Measurements from ENCODE around the gene EPHA4. TPM values are rescaled to one million over a fixed set of nuclear protein-coding genes. Genes with fewer than 3 reads are reported as not detected.

EPHA4 gene
- total RNA-seq, 2 donors from 2014 or later = 8.9 to 17.1 TPM

- H3K4me1 ChIP-seq = no peaks in the 10 kb centered on the region
- no peak overlapping the region for H3K27ac ChIP-seq
- H3K9ac ChIP-seq (ENCODE audit: low read depth in 2 of 2, low read length in 2 of 2) = no peak overlapping the region
- intact Hi-C loops (cut with DNase I) = no loop called here
- no peak for DNase-seq
- H3K4me3 ChIP-seq = no peak overlapping the region
- H3K9me3 ChIP-seq = no peaks in the 10 kb centered on the region
- no peaks in the 10 kb centered on the region for H3K36me3 ChIP-seq
- H3K27me3 ChIP-seq = no peaks in the 10 kb centered on the region
- TF ChIP-seq, protein P1, sequence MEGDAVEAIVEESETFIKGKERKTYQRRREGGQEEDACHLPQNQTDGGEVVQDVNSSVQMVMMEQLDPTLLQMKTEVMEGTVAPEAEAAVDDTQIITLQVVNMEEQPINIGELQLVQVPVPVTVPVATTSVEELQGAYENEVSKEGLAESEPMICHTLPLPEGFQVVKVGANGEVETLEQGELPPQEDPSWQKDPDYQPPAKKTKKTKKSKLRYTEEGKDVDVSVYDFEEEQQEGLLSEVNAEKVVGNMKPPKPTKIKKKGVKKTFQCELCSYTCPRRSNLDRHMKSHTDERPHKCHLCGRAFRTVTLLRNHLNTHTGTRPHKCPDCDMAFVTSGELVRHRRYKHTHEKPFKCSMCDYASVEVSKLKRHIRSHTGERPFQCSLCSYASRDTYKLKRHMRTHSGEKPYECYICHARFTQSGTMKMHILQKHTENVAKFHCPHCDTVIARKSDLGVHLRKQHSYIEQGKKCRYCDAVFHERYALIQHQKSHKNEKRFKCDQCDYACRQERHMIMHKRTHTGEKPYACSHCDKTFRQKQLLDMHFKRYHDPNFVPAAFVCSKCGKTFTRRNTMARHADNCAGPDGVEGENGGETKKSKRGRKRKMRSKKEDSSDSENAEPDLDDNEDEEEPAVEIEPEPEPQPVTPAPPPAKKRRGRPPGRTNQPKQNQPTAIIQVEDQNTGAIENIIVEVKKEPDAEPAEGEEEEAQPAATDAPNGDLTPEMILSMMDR (IDR thresholded peaks at IDR 0.05) = no peak
Measured at GRCh38 chr2:221392228-221392881, 179.7 kb downstream of the EPHA4 start.

GRCh38 chr2:221390878-221391277, 181.2 kb downstream of the EPHA4 start:
- H3K4me1 ChIP-seq = no peaks in the 10 kb centered on the region
- H3K27me3 ChIP-seq = no peaks in the 10 kb centered on the region
- no peak overlapping the region for H3K9ac ChIP-seq (ENCODE audit: low read depth in 2 of 2, low read length in 2 of 2)
- no peak overlapping the region for H3K4me3 ChIP-seq
- H3K36me3 ChIP-seq = no peaks in the 10 kb centered on the region
- no peak for DNase-seq
- no peaks in the 10 kb centered on the region for H3K9me3 ChIP-seq
- no peak overlapping the region for H3K27ac ChIP-seq
- TF ChIP-seq, protein P1 (IDR thresholded peaks at IDR 0.05) = no peak
- intact Hi-C loops (cut with DNase I) = no loop called here

DNA sequence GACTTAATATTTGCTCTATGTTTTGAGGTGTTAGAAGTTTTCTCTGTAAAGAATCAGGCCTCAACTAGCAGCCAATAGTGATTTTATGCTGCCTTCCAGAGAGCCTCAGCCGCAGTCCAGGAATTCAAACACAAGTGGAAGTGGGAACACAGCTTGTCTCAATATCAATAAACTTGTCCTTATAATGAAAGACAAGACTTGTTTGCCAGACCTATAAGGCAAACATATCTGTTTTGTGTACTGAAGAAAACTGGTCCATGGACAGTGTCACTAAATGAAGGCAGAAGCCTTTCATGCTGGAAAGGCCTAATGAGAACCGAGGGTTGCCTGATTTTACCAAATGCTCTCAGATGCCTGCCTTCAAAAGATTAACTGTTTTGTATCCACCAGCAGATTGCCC, 182.2 kb downstream of the EPHA4 start:
- H3K9ac ChIP-seq (ENCODE audit: low read depth in 2 of 2, low read length in 2 of 2) = no peak overlapping the region
- H3K36me3 ChIP-seq = no peaks in the 10 kb centered on the region
- TF ChIP-seq, protein P1 (IDR thresholded peaks at IDR 0.05) = no peak
- intact Hi-C loops (cut with DNase I) = no loop called here
- no peaks in the 10 kb centered on the region for H3K27me3 ChIP-seq
- no peaks in the 10 kb centered on the region for H3K9me3 ChIP-seq
- H3K4me1 ChIP-seq = no peaks in the 10 kb centered on the region
- H3K4me3 ChIP-seq = no peak overlapping the region
- no peak overlapping the region for H3K27ac ChIP-seq
- no peak for DNase-seq

DNA sequence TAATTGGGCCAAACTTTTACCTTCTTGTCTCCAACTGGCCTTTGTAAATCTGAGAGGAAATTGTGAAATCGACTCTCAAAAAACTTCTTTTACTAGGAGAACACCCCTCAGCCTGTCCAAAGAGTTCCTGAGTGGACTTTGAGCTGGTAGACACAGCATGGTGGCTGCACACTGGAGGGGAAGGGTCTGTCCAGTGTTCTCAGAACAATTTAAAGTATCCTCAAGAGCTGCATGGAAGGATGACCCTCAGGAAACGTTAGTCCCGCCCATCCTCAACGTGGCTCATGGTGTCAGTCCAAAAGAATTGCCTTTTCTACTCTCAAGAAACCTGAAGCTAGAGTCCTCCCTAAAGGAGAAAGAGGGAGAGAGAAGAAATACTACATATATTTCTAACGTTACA, 182.7 kb downstream of the EPHA4 start:
- DNase-seq = no peak
- Histone ChIP-seq H3K4me1 (no peaks in the 10 kb centered on the region), H3K27ac (no peak overlapping the region), H3K27me3 (no peaks in the 10 kb centered on the region), H3K4me3 (no peak overlapping the region), H3K9ac (ENCODE audit: low read depth in 2 of 2, low read length in 2 of 2) (no peak overlapping the region), H3K9me3 (no peaks in the 10 kb centered on the region), H3K36me3 (no peaks in the 10 kb centered on the region)
- TF ChIP-seq, protein P1 (IDR thresholded peaks at IDR 0.05) = no peak
- intact Hi-C loops (cut with DNase I) = no loop called here

DNA sequence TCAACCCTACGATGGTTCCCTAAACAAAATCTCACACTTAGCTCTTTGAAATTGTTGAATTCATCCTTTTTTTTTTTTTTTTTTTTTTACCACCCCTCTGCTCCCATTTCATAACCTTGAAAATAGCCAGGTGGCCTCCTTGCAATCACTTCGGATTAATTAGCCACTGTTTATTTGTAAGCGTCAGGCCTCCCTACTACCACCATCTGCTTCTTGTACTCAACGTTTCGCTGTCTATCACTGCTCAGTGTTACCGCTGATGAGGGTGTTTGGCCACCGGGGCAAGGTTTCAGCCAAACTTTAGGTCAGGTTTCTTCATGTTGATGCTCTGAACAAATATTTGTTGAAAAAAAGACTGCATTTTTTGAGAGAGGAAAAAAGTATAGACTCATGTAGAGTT, 183.2 kb downstream of the EPHA4 start:
- no peak overlapping the region for H3K4me3 ChIP-seq
- TF ChIP-seq, protein P1 (IDR thresholded peaks at IDR 0.05) = no peak
- DNase-seq = no peak
- H3K9me3 ChIP-seq = no peaks in the 10 kb centered on the region
- H3K27me3 ChIP-seq = no peaks in the 10 kb centered on the region
- no peaks in the 10 kb centered on the region for H3K4me1 ChIP-seq
- H3K9ac ChIP-seq (ENCODE audit: low read depth in 2 of 2, low read length in 2 of 2) = no peak overlapping the region
- H3K27ac ChIP-seq = no peak overlapping the region
- intact Hi-C loops (cut with DNase I) = no loop called here
- H3K36me3 ChIP-seq = no peaks in the 10 kb centered on the region
